ENCODE data around the gene WDR90.
"Not testable (repeated sequence)": the region's sequence is repeated elsewhere in the genome, so short reads cannot be mapped to it uniquely, and the experiment has no call there.

WDR90 gene

GRCh38 chr16:708959-709358, 59.8 kb downstream of the WDR90 start:
- in situ Hi-C loops (cut with HindIII; ENCODE audit: low sequenced_read_pairs): no loop called here
- H3K4me3 ChIP-seq (ENCODE audit: low read depth, low read length): no peak overlapping the region
- TF ChIP-seq, protein P1, sequence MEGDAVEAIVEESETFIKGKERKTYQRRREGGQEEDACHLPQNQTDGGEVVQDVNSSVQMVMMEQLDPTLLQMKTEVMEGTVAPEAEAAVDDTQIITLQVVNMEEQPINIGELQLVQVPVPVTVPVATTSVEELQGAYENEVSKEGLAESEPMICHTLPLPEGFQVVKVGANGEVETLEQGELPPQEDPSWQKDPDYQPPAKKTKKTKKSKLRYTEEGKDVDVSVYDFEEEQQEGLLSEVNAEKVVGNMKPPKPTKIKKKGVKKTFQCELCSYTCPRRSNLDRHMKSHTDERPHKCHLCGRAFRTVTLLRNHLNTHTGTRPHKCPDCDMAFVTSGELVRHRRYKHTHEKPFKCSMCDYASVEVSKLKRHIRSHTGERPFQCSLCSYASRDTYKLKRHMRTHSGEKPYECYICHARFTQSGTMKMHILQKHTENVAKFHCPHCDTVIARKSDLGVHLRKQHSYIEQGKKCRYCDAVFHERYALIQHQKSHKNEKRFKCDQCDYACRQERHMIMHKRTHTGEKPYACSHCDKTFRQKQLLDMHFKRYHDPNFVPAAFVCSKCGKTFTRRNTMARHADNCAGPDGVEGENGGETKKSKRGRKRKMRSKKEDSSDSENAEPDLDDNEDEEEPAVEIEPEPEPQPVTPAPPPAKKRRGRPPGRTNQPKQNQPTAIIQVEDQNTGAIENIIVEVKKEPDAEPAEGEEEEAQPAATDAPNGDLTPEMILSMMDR (IDR thresholded peaks at IDR 0.05; ENCODE audit: low read depth, low read length): no peak
- no peak for DNase-seq (ENCODE audit: low read depth, low spot score)

DNA sequence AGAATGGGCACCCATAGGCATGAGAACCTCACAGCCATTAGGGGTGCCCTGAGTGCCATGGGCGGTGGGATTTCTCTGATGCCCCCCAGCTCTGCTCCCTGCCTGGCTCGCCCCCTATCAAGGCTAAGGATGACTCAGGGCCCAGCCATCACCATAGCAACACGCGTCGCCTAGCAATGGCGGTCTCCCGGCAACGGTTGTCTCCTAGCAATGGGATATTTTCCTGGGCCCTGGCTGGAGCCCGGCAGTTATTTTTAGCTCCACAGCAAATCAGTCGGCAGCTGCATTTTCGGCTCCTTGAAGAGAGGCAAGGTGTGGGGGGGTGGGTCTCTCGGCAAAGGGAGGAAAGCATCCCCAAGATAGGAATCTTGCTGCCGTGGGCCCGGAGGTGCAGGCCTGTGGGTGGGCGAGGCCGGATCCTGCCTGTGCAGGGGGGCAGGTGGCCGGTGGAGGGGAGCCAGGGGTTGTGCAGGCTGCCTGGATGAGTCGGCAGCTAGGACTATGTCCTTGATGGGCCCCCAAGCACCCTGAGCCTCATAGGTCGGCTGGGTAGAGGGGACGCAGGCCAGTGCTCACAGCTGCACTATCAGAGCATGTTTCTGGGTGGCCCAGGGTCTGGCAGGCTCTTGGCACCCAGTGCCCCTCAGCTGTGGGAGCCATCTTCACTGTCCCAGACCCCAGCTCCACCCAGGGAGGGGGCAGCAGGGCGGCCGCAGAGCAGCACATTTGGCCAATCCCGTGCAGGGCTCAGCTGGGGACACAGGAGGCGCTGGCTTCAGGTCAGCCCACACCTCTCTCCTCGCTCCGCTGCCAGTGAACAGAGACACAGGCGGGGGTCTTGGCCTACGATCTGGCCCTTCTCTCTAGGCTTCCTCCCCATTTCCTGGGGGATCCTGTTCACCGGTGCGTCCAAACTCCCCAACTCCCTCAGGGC, 60.7 kb downstream of the WDR90 start:
- TF ChIP-seq, protein P1 (IDR thresholded peaks at IDR 0.05; ENCODE audit: low read depth, low read length): no peak
- DNase-seq (ENCODE audit: low read depth, low spot score): peak; percentile 86
- H3K4me3 ChIP-seq (ENCODE audit: low read depth, low read length): no peak overlapping the region
- in situ Hi-C loops (cut with HindIII; ENCODE audit: low sequenced_read_pairs): no loop called here

- in situ Hi-C loops (cut with HindIII; ENCODE audit: low sequenced_read_pairs): no loop called here
- TF ChIP-seq, protein P1 (IDR thresholded peaks at IDR 0.05; ENCODE audit: low read depth, low read length): no peak
Observed at GRCh38 chr16:710500-711075, 61.4 kb downstream of the WDR90 start.

GRCh38 chr16:711084-711483, 61.9 kb downstream of the WDR90 start:
- H3K4me3 ChIP-seq (ENCODE audit: low read depth, low read length): no peak overlapping the region
- in situ Hi-C loops (cut with HindIII; ENCODE audit: low sequenced_read_pairs): no loop called here
- TF ChIP-seq, protein P1 (IDR thresholded peaks at IDR 0.05; ENCODE audit: low read depth, low read length): no peak
- no peak for DNase-seq (ENCODE audit: low read depth, low spot score)

More at GRCh38 chr16:710500-711075, 61.4 kb downstream of the WDR90 start:
- DNase-seq (ENCODE audit: low read depth, low spot score): no peak
- H3K4me3 ChIP-seq (ENCODE audit: low read depth, low read length): no peak overlapping the region

DNA sequence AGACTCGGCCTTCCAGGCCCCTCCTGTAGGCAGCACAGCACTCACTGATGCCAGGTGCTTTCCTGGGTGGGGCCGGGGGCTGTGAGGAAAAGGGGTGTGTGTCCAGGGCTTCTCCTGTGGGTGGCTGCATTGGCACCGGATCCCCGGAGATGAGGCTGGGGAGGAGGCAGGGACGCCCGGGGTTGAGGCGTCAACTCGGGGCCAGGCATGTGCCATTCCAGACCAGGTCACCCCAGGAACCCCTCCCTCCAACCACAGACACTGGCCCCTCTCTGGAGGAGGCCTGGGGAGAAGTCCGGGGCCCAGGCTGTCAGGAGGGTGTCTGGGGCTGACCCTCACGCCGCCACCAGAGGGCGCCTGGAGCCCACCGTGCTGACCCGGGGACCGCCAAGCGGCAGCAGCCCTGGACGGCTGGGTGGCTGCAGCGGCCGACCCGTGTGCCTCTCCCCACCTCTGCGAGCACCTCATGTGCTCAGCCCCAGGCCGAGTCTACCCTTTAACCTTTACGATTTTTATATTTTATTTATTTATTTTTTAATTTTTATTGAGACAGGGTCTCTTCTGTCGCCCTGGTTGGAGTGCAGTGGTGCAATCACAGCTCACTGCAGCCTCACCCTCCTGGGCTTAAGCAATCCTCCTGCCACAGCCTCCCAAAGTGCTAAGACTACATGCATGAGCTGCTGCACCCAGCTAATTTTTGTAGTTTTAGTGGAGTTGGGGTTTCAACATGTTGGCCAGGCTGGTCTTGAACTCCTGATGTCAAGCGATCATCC, 62.6 kb downstream of the WDR90 start:
- in situ Hi-C loops (cut with HindIII; ENCODE audit: low sequenced_read_pairs): no loop called here
- peak; percentile 50 for DNase-seq (ENCODE audit: low read depth, low spot score)
- no peak overlapping the region for H3K4me3 ChIP-seq (ENCODE audit: low read depth, low read length)
- TF ChIP-seq, protein P1 (IDR thresholded peaks at IDR 0.05; ENCODE audit: low read depth, low read length): peak; percentile 85

- peak; percentile 87 for DNase-seq (ENCODE audit: low read depth, low spot score)
- in situ Hi-C loops (cut with HindIII; ENCODE audit: low sequenced_read_pairs): not testable (repeated sequence)
- TF ChIP-seq, protein P1 (IDR thresholded peaks at IDR 0.05; ENCODE audit: low read depth, low read length): peak; percentile 40
Observed at GRCh38 chr16:712740-713250, 63.6 kb downstream of the WDR90 start.

More at GRCh38 chr16:712740-713250, 63.6 kb downstream of the WDR90 start:
- H3K4me3 ChIP-seq (ENCODE audit: low read depth, low read length): not testable (repeated sequence)
